Caco-2 (cell line): ENCODE results near the gene USO1. TPM values are rescaled to one million over a fixed set of nuclear protein-coding genes. Genes with fewer than 3 reads are reported as not detected.
"Not testable (repeated sequence)": the region's sequence is repeated elsewhere in the genome, so short reads cannot be mapped to it uniquely, and the experiment has no call there.

Source experiments
- BruUV-seq: library from RNA; stranded (reverse); fragments of 400-500 nt; replicated peaks from 2 replicates; lab custom pipeline; 2021; lab: Mats Ljungman, UMichigan
- CTCF ChIA-PET: fragments of 300-600 bp; sonication (Branson Sonifier 250); formaldehyde crosslinking; loops from one replicate; lab custom pipeline; 2022; ENCODE audit warnings: antibody characterized with exemption; lab: Charles Lee
- POLR2A ChIA-PET: fragments of 300-600 bp; sonication (Branson Sonifier 250); formaldehyde crosslinking; loops from one replicate; lab custom pipeline; 2022; ENCODE audit warnings: antibody characterized with exemption; lab: Charles Lee
- DNase-seq, 2 experiments: peaks; one replicate each; pipeline versions ENCODE4 v3.0.0 to v3.0.0-alpha.2; 2020 to 2022
- H3K27me3 ChIP-seq: replicated peaks from 2 replicates; pipeline ENCODE4 v1.6.0; 2011; ENCODE audit warnings: low read length; ENCODE audit not compliant: control insufficient read depth, insufficient read depth
- H3K36me3 ChIP-seq: 2 replicates; pipeline ENCODE4 v1.5.1; 2011; ENCODE audit warnings: low read length; ENCODE audit not compliant: control insufficient read depth, insufficient read depth
- H3K4me1 ChIP-seq: fragments of 250-450 bp; sonication (Bioruptor Pico); 2 replicates; pipeline ENCODE4 v1.5.1; 2020; ENCODE audit warnings: mild to moderate bottlenecking
- H3K4me3 ChIP-seq: 2 replicates; pipeline ENCODE4 v1.5.1; 2011; ENCODE audit warnings: low read depth, mild to moderate bottlenecking, control low read depth, low read length
- H3K9me3 ChIP-seq: fragments of 250-450 bp; sonication (Bioruptor Pico); 2 replicates; pipeline ENCODE4 v1.5.1; 2020; ENCODE audit warnings: mild to moderate bottlenecking, moderate library complexity
- H3K27ac Mint-ChIP-seq: one replicate; pipeline ENCODE4 v1.8.0; 2022; ENCODE audit warnings: mixed read lengths; ENCODE audit not compliant: unreplicated experiment
- H3K27me3 Mint-ChIP-seq: one replicate; pipeline ENCODE4 v1.8.0; 2022; ENCODE audit warnings: mixed read lengths; ENCODE audit not compliant: insufficient read depth, unreplicated experiment
- H3K36me3 Mint-ChIP-seq: one replicate; pipeline ENCODE4 v1.8.0; 2022; ENCODE audit warnings: mild to moderate bottlenecking, mixed read lengths; ENCODE audit not compliant: insufficient read depth, unreplicated experiment
- H3K4me1 Mint-ChIP-seq: one replicate; pipeline ENCODE4 v1.8.0; 2022; ENCODE audit warnings: low read depth, mixed read lengths; ENCODE audit not compliant: unreplicated experiment
- H3K4me3 Mint-ChIP-seq: one replicate; pipeline ENCODE4 v1.8.0; 2022; ENCODE audit warnings: mild to moderate bottlenecking, moderate library complexity, mixed read lengths; ENCODE audit not compliant: unreplicated experiment
- H3K9me3 Mint-ChIP-seq: one replicate; pipeline ENCODE4 v1.8.0; 2022; ENCODE audit warnings: mixed read lengths; ENCODE audit not compliant: unreplicated experiment
- intact Hi-C: fragments of 100-400 bp; cut with micrococcal nuclease; formaldehyde crosslinking; loops from one replicate; pipeline ENCODE4 v1.10.0; 2022; ENCODE audit not compliant: unreplicated experiment
- total RNA-seq: library from RNA; stranded (reverse); gene quantifications from 2 replicates; pipeline ENCODE4 v1.2.3, GENCODE V29; 2022
- TF ChIP-seq, protein P1 (sequence below), 2 experiments: fragments of 200-600 bp in 1 of 2; IDR thresholded peaks; 1 replicate in 1 of 2; 2 replicates in 1 of 2; pipeline versions ENCODE4 v1.5.1 to v1.8.0; 2011 to 2022; ENCODE audit warnings: antibody characterized with exemption in 1 of 2, control low read depth in 1 of 2, inconsistent platforms in 1 of 2, low read depth in 1 of 2, low read length in 1 of 2, mild to moderate bottlenecking in 1 of 2, moderate library complexity in 1 of 2; ENCODE audit not compliant: insufficient read depth in 1 of 2, severe bottlenecking in 1 of 2, unreplicated experiment in 1 of 2

The USO1 gene
- total RNA-seq, 1 experiment from 2014 or later: 59.7 TPM

DNA sequence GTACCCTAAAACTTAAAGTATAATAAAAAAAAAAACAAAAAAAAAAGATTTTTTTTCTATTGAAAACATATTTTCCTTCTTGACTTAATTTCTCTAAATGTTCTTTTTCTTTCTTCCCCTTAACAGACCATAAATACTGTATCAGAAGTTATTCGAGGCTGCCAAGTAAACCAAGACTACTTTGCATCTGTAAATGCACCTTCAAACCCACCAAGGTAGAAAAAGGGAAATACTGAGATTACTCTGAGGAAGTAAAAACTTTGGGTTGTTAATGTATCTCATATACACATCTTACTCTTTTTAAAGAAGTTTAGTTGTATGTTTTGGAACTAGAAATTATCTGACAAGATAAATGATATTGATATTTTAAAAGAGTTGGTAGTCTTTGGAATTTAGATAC lies 65.6 kb downstream of the USO1 start:
- ChIA-PET POLR2A (no interaction called here), CTCF (no interaction called here)
- no TSS peak for BruUV-seq
- H3K27ac Mint-ChIP-seq: no peak overlapping the region
- no peak for DNase-seq
- no peak overlapping the region for H3K4me3 ChIP-seq
- H3K27me3 ChIP-seq: no peaks in the 10 kb centered on the region
- no peaks in the 10 kb centered on the region for H3K9me3 Mint-ChIP-seq
- no peaks in the 10 kb centered on the region for H3K27me3 Mint-ChIP-seq
- TF ChIP-seq, protein P1, sequence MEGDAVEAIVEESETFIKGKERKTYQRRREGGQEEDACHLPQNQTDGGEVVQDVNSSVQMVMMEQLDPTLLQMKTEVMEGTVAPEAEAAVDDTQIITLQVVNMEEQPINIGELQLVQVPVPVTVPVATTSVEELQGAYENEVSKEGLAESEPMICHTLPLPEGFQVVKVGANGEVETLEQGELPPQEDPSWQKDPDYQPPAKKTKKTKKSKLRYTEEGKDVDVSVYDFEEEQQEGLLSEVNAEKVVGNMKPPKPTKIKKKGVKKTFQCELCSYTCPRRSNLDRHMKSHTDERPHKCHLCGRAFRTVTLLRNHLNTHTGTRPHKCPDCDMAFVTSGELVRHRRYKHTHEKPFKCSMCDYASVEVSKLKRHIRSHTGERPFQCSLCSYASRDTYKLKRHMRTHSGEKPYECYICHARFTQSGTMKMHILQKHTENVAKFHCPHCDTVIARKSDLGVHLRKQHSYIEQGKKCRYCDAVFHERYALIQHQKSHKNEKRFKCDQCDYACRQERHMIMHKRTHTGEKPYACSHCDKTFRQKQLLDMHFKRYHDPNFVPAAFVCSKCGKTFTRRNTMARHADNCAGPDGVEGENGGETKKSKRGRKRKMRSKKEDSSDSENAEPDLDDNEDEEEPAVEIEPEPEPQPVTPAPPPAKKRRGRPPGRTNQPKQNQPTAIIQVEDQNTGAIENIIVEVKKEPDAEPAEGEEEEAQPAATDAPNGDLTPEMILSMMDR (IDR thresholded peaks at IDR 0.05; ENCODE audit: insufficient read depth in 1 of 2, low read depth in 1 of 2, low read length in 1 of 2, severe bottlenecking in 1 of 2, unreplicated experiment in 1 of 2): no peak
- no peaks in the 10 kb centered on the region for H3K4me1 ChIP-seq
- H3K9me3 ChIP-seq: no peaks in the 10 kb centered on the region
- no peaks in the 10 kb centered on the region for H3K36me3 ChIP-seq
- no peaks in the 10 kb centered on the region for H3K4me1 Mint-ChIP-seq
- H3K4me3 Mint-ChIP-seq: no peak overlapping the region
- peaks cover 48% of the 10 kb centered on the region for H3K36me3 Mint-ChIP-seq
- intact Hi-C loops: no loop called here

DNA sequence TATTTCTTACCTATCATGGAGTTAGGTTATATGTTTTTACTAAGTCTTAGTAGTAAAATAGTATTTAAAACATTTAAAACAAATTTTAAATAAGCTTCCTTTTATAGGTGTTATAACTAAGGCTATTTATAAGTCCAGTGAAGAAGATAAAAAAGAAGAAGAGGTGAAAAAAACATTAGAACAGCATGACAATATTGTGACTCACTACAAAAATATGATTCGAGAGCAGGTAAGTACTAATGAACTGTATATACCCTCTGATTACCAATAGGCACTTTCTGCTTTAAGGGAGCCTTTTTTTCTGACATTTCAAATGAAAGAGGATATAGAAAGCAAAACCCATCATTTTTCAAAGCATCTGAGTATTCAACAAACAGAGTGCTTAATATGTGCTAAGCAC lies 76.6 kb downstream of the USO1 start:
- ChIA-PET CTCF (interaction anchor here (1.0 kb wide), 1 partner anchor 47 kb away, joined by 3 read pairs; no protein-coding TSS in a partner anchor), POLR2A (no interaction called here)
- intact Hi-C loops: no loop called here
- TF ChIP-seq, protein P1 (IDR thresholded peaks at IDR 0.05; ENCODE audit: insufficient read depth in 1 of 2, low read depth in 1 of 2, low read length in 1 of 2, severe bottlenecking in 1 of 2, unreplicated experiment in 1 of 2): no peak
- Histone ChIP-seq H3K4me3 (no peak overlapping the region), H3K4me1 (no peaks in the 10 kb centered on the region), H3K36me3 (no peaks in the 10 kb centered on the region), H3K9me3 (no peaks in the 10 kb centered on the region), H3K27me3 (no peaks in the 10 kb centered on the region)
- H3K4me3 Mint-ChIP-seq: no peak overlapping the region
- peaks cover 33% of the 10 kb centered on the region for H3K36me3 Mint-ChIP-seq
- no peaks in the 10 kb centered on the region for H3K27me3 Mint-ChIP-seq
- no TSS peak for BruUV-seq
- no peak overlapping the region for H3K27ac Mint-ChIP-seq
- DNase-seq: no peak
- no peaks in the 10 kb centered on the region for H3K9me3 Mint-ChIP-seq
- H3K4me1 Mint-ChIP-seq: no peaks in the 10 kb centered on the region

DNA sequence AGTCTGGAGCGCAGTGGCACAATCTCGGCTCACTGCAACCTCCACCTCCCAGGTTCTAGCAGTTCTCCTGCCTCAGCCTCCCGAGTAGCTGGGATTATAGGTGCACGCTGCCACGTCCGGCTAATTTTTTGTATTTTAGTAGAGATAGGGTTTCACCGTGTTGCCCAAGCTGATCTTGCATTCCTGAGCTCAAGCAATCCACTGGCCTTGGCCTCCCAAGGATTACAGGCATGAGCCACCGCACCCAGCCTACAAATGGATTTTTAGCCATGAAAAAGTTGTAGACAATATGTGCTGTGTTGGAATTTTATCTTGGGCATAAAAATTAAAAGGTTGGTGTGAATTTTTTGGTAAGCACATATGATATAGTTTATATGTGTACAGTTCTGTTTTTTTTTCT lies 81.7 kb downstream of the USO1 start:
- CTCF ChIA-PET: not testable (repeated sequence)

DNA sequence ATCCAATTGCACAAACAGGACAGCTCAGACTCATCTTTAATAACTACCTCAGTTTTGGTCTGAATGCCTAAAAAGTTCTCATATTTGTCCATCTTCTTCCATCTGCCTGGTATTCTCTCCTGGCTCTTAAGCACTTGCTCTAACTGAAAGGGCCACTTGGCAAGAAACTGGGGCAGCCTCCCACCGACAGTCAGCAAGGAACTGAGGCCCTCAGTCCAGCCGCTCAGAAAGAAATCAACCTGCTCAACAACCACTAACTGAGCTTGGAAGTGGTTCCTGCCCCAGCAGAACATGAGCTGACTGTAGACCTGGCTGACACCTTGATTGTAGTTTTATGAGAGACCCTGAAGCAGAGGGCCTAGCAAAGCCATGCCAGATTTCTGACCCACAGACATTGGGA lies 93.5 kb downstream of the USO1 start:
- Mint-ChIP-seq H3K27me3 (no peaks in the 10 kb centered on the region), H3K9me3 (no peaks in the 10 kb centered on the region), H3K36me3 (peaks cover 18% of the 10 kb centered on the region), H3K27ac (no peak overlapping the region), H3K4me3 (no peak overlapping the region), H3K4me1 (no peaks in the 10 kb centered on the region)
- H3K36me3 ChIP-seq: no peaks in the 10 kb centered on the region
- DNase-seq: no peak
- CTCF ChIA-PET: interaction anchor here (0.6 kb wide), 1 partner anchor 30 kb away, joined by 3 read pairs; no protein-coding TSS in a partner anchor
- no peaks in the 10 kb centered on the region for H3K27me3 ChIP-seq
- H3K4me3 ChIP-seq: no peak overlapping the region
- no TSS peak for BruUV-seq
- intact Hi-C loops: no loop called here
- POLR2A ChIA-PET: no interaction called here
- no peaks in the 10 kb centered on the region for H3K9me3 ChIP-seq
- TF ChIP-seq, protein P1 (IDR thresholded peaks at IDR 0.05; ENCODE audit: insufficient read depth in 1 of 2, low read depth in 1 of 2, low read length in 1 of 2, severe bottlenecking in 1 of 2, unreplicated experiment in 1 of 2): no peak
- no peaks in the 10 kb centered on the region for H3K4me1 ChIP-seq

More for the DNA sequence above, 81.7 kb downstream of the USO1 start:
- peaks cover 36% of the 10 kb centered on the region for H3K36me3 Mint-ChIP-seq
- H3K4me3 Mint-ChIP-seq, H3K9me3 Mint-ChIP-seq, H3K27me3 ChIP-seq, DNase-seq, H3K4me1 ChIP-seq, H3K27me3 Mint-ChIP-seq, H3K27ac Mint-ChIP-seq, H3K36me3 ChIP-seq, POLR2A ChIA-PET, H3K4me3 ChIP-seq, H3K4me1 Mint-ChIP-seq, H3K9me3 ChIP-seq, BruUV-seq: not testable (repeated sequence)
- intact Hi-C loops: loop anchor here (5.0 kb wide), 1 partner anchor 41 kb away; no protein-coding TSS in a partner anchor
